Measurements from ENCODE around the gene COG1. TPM values are rescaled to one million over a fixed set of nuclear protein-coding genes. Genes with fewer than 3 reads are reported as not detected.

Gene COG1
- total RNA-seq, 4 donors from 2014 or later = 54.2 to 126 (median 69.1) TPM

GRCh38 chr17:73192206-73192893 is 505 bp upstream of the COG1 start:
- DNase-seq = peak; percentile 66
- H3K27ac ChIP-seq = peak overlapping the region; percentile 91 to 95 (median 94)
- H3K4me1 ChIP-seq = peaks cover 5 to 27% (median 17%) of the 10 kb centered on the region in 4 donors
- peak overlapping the region; percentile 81 to 90 (median 86) for H3K4me3 ChIP-seq
- in situ Hi-C loops (cut with MboI; ENCODE audit: low pct_ligation_motif_present in 1 of 4, low pct_unique_long_range_greater_than_20kb in 1 of 4, low sequenced_read_pairs in 3 of 4) (loop anchor here in 3 of 4 donors (25.0 kb wide), 1 partner anchor 630 kb away; no protein-coding TSS in a partner anchor), intact Hi-C loops (cut with DNase I; ENCODE audit: low total_unique reads) (no loop called here)
- H3K9me3 ChIP-seq = no peaks in the 10 kb centered on the region
- TF ChIP-seq EP300 (IDR thresholded peaks at IDR 0.05; ENCODE audit: low read depth) (no peak), POLR2AphosphoS5 (IDR thresholded peaks at IDR 0.05) (peak in 1 of 3 donors; percentile 5), POLR2A (IDR thresholded peaks at IDR 0.05) (no peak), CTCF (IDR thresholded peaks at IDR 0.05) (no peak)
- 0 to 1% methylated on average over 11 to 43 of the region's 74 CpGs for WGBS, 2 donors (ENCODE audit: low coverage in 1 of 2)
- H3K27me3 ChIP-seq = no peaks in the 10 kb centered on the region
- H3K36me3 ChIP-seq = peaks cover 0 to 10% (median 4%) of the 10 kb centered on the region in 4 donors

- in situ Hi-C loops (cut with MboI; ENCODE audit: low pct_ligation_motif_present in 1 of 4, low pct_unique_long_range_greater_than_20kb in 1 of 4, low sequenced_read_pairs in 3 of 4) = loop anchor here in 3 of 4 donors (25.0 kb wide), 1 partner anchor 632 kb away; no protein-coding TSS in a partner anchor
- Histone ChIP-seq H3K4me1 (peaks cover 5 to 24% (median 17%) of the 10 kb centered on the region in 4 donors), H3K36me3 (peaks cover 0 to 31% (median 17%) of the 10 kb centered on the region in 4 donors), H3K9me3 (no peaks in the 10 kb centered on the region), H3K27ac (no peak overlapping the region), H3K4me3 (no peak overlapping the region), H3K27me3 (no peaks in the 10 kb centered on the region)
- TF ChIP-seq CTCF (IDR thresholded peaks at IDR 0.05) (no peak), POLR2AphosphoS5 (IDR thresholded peaks at IDR 0.05) (no peak), EP300 (IDR thresholded peaks at IDR 0.05; ENCODE audit: low read depth) (no peak), POLR2A (IDR thresholded peaks at IDR 0.05) (no peak)
- intact Hi-C loops (cut with DNase I; ENCODE audit: low total_unique reads) = no loop called here
- no peak for DNase-seq
- 85 to 87% methylated on average over 5 to 22 of the region's 22 CpGs for WGBS, 2 donors (ENCODE audit: low coverage in 1 of 2)
These were observed 1.8 kb downstream of the COG1 start for GRCh38 chr17:73194514-73195222.

GRCh38 chr17:73196500-73196899 is 3.6 kb downstream of the COG1 start:
- Histone ChIP-seq H3K27ac (peak overlapping the region in 2 of 4 donors; percentile 22 to 36), H3K36me3 (peaks cover 0 to 50% (median 26%) of the 10 kb centered on the region in 4 donors), H3K27me3 (no peaks in the 10 kb centered on the region), H3K9me3 (no peaks in the 10 kb centered on the region), H3K4me1 (peaks cover 5 to 23% (median 14%) of the 10 kb centered on the region in 4 donors), H3K4me3 (no peak overlapping the region)
- in situ Hi-C loops (cut with MboI; ENCODE audit: low pct_ligation_motif_present in 1 of 4, low pct_unique_long_range_greater_than_20kb in 1 of 4, low sequenced_read_pairs in 3 of 4) (loop anchor here in 3 of 4 donors (25.0 kb wide), 1 partner anchor 634 kb away; no protein-coding TSS in a partner anchor), intact Hi-C loops (cut with DNase I; ENCODE audit: low total_unique reads) (no loop called here)
- DNase-seq = peak; percentile 73
- WGBS, 2 donors (ENCODE audit: low coverage in 1 of 2) = 60% methylated on average over 11 to 13 of the region's 13 CpGs
- TF ChIP-seq POLR2AphosphoS5 (IDR thresholded peaks at IDR 0.05) = no peak
- TF ChIP-seq CTCF (IDR thresholded peaks at IDR 0.05) = peak; percentile 31 to 56 (median 43)

- Histone ChIP-seq H3K4me1 (peaks cover 0 to 18% (median 10%) of the 10 kb centered on the region in 4 donors), H3K9me3 (no peaks in the 10 kb centered on the region), H3K4me3 (no peak overlapping the region), H3K36me3 (peaks cover 0 to 56% (median 28%) of the 10 kb centered on the region in 4 donors), H3K27ac (peak overlapping the region in 1 of 4 donors; percentile 5), H3K27me3 (no peaks in the 10 kb centered on the region)
- TF ChIP-seq POLR2A (IDR thresholded peaks at IDR 0.05) (no peak), CTCF (IDR thresholded peaks at IDR 0.05) (no peak), EP300 (IDR thresholded peaks at IDR 0.05; ENCODE audit: low read depth) (no peak), POLR2AphosphoS5 (IDR thresholded peaks at IDR 0.05) (no peak)
- in situ Hi-C loops (cut with MboI; ENCODE audit: low pct_ligation_motif_present in 1 of 4, low pct_unique_long_range_greater_than_20kb in 1 of 4, low sequenced_read_pairs in 3 of 4) = loop anchor here in 3 of 4 donors (25.0 kb wide), 1 partner anchor 635 kb away; no protein-coding TSS in a partner anchor
- no peak for DNase-seq
- intact Hi-C loops (cut with DNase I; ENCODE audit: low total_unique reads) = no loop called here
- 86 to 100% methylated on average over 1 to 5 of the region's 5 CpGs for WGBS, 2 donors (ENCODE audit: low coverage in 1 of 2)
These were observed 4.3 kb downstream of the COG1 start for GRCh38 chr17:73197161-73197560.

All from transverse colon (tissue), 4 donors.